ENCODE results near the gene ZNF777.

Gene ZNF777

GRCh38 chr7:149496642-149497391 is 36.0 kb upstream of the ZNF777 start (continued):
- TF ChIP-seq SP3 (tag by site-specific recombination; IDR thresholded peaks at IDR 0.05) (peak; percentile 22; the same call in 1 of the 2 replicates), ZFP41 (tag by site-specific recombination; IDR thresholded peaks at IDR 0.05; ENCODE audit: borderline replicate concordance) (no peak), ZNF629 (tag by site-specific recombination; IDR thresholded peaks at IDR 0.05) (no peak), ZNF214 (tag by site-specific recombination; IDR thresholded peaks at IDR 0.05; ENCODE audit: borderline replicate concordance) (no peak), ZNF792 (tag by site-specific recombination; IDR thresholded peaks at IDR 0.05) (no peak), ZNF121 (tag by site-specific recombination; IDR thresholded peaks at IDR 0.05) (no peak), ZNF335 (tag by site-specific recombination; conservative IDR thresholded peaks at IDR 0.05) (peak; percentile 89), ZNF341 (tag by site-specific recombination; IDR thresholded peaks at IDR 0.05; ENCODE audit: low read depth) (peak; percentile 76), ZNF664 (tag by site-specific recombination; IDR thresholded peaks at IDR 0.05) (no peak), EGR2 (tag by site-specific recombination; IDR thresholded peaks at IDR 0.05; ENCODE audit: low read depth) (0 out of 2 replicates have a peak, but pooled peaks have one; percentile 10), ZSCAN4 (tag by site-specific recombination; IDR thresholded peaks at IDR 0.05) (no peak), ZNF610 (tag by site-specific recombination; IDR thresholded peaks at IDR 0.05; ENCODE audit: borderline replicate concordance) (no peak), GLIS1 (tag by site-specific recombination; IDR thresholded peaks at IDR 0.05) (peak; percentile 92), ZBTB26 (tag by site-specific recombination; optimal IDR thresholded peaks at IDR 0.05) (peak; percentile 58), ZNF175 (tag by site-specific recombination; IDR thresholded peaks at IDR 0.05) (no peak), ZSCAN23 (tag by site-specific recombination; IDR thresholded peaks at IDR 0.05) (no peak), ZFHX2 (tag by site-specific recombination; conservative IDR thresholded peaks at IDR 0.05) (0 out of 2 replicates have a peak, but pooled peaks have one; percentile 15), BCL11B (tag by site-specific recombination; IDR thresholded peaks at IDR 0.05; ENCODE audit: low read depth) (no peak), FEZF1 (tag by site-specific recombination; IDR thresholded peaks at IDR 0.05) (peak; percentile 17; the same call in 1 of the 2 replicates), ZNF76 (tag by site-specific recombination; IDR thresholded peaks at IDR 0.05; ENCODE audit: borderline replicate concordance, low read depth) (no peak), ZBTB20 (tag by site-specific recombination; IDR thresholded peaks at IDR 0.05) (peak; percentile 63), ZBTB17 (tag by site-specific recombination; IDR thresholded peaks at IDR 0.05) (0 out of 2 replicates have a peak, but pooled peaks have one; percentile 24), ZNF571 (tag by site-specific recombination; IDR thresholded peaks at IDR 0.05) (no peak)

- Histone ChIP-seq H3K4me3 (ENCODE audit: low read depth, low read length) (peak overlapping the region; percentile 79), H3K4me1 (ENCODE audit: control insufficient read depth, insufficient read depth, low read length) (0 out of 2 replicates have a peak, but pooled peaks cover 3% of the 10 kb centered on the region), H3K36me3 (ENCODE audit: control insufficient read depth in 2 of 2, insufficient read depth in 1 of 2, low read length in 2 of 2) (peaks cover 7 to 49% of the 10 kb centered on the region in 2 experiments; a peak in 2 of 3 replicates), H3K9me3 (ENCODE audit: control insufficient read depth, insufficient read depth, low read depth, low read length) (no peaks in the 10 kb centered on the region), H3K27ac (ENCODE audit: extremely low read depth, low read depth, low read length) (peak overlapping the region; percentile 86; the same call in 1 of the 2 replicates)
- ChIA-PET POLR2A (interaction anchor here (0.6 to 1.8 kb wide), 6 partner anchors 36 to 376 kb away, joined by 3 to 6 read pairs (median 3); partner anchors contain the start of genes ZNF777 and ZNF783), CTCF (interaction anchor here (0.5 to 2.0 kb wide), 14 partner anchors 21 to 1016 kb away, joined by 3 to 7 read pairs (median 4); partner anchors contain the start of gene ZNF777)
- TF ChIP-seq FEZF1 (tag by site-specific recombination; IDR thresholded peaks at IDR 0.05) (0 out of 2 replicates have a peak, but pooled peaks have one; percentile 8), ZNF394 (tag by site-specific recombination; IDR thresholded peaks at IDR 0.05; ENCODE audit: borderline replicate concordance) (peak; percentile 67; the same call in 1 of the 2 replicates), ZNF600 (tag by site-specific recombination; IDR thresholded peaks at IDR 0.05) (peak; percentile 60; the same call in 1 of the 2 replicates), ZBTB17 (tag by site-specific recombination; IDR thresholded peaks at IDR 0.05) (peak; percentile 70), KLF8 (tag by site-specific recombination; IDR thresholded peaks at IDR 0.05) (no peak), ZNF510 (tag by site-specific recombination; IDR thresholded peaks at IDR 0.05; ENCODE audit: insufficient replicate concordance) (no peak)
- TF ChIP-seq, protein P1, sequence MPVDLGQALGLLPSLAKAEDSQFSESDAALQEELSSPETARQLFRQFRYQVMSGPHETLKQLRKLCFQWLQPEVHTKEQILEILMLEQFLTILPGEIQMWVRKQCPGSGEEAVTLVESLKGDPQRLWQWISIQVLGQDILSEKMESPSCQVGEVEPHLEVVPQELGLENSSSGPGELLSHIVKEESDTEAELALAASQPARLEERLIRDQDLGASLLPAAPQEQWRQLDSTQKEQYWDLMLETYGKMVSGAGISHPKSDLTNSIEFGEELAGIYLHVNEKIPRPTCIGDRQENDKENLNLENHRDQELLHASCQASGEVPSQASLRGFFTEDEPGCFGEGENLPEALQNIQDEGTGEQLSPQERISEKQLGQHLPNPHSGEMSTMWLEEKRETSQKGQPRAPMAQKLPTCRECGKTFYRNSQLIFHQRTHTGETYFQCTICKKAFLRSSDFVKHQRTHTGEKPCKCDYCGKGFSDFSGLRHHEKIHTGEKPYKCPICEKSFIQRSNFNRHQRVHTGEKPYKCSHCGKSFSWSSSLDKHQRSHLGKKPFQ (tag by site-specific recombination; IDR thresholded peaks at IDR 0.05), result peak; percentile 98
These were observed 35.2 kb upstream of the ZNF777 start for GRCh38 chr7:149495785-149496641.
